Dedifferentiated amniotic fluid mesenchymal stem cell (primary cell): ENCODE measurements around the gene USH2A.
"Not testable (repeated sequence)": the region's sequence is repeated elsewhere in the genome, so short reads cannot be mapped to it uniquely, and the experiment has no call there.

ENCODE experiments used
- DNase-seq: peaks from one replicate; pipeline ENCODE4 v3.0.0-alpha.2; 2016; ENCODE audit errors: extremely low spot score

The USH2A gene

DNA sequence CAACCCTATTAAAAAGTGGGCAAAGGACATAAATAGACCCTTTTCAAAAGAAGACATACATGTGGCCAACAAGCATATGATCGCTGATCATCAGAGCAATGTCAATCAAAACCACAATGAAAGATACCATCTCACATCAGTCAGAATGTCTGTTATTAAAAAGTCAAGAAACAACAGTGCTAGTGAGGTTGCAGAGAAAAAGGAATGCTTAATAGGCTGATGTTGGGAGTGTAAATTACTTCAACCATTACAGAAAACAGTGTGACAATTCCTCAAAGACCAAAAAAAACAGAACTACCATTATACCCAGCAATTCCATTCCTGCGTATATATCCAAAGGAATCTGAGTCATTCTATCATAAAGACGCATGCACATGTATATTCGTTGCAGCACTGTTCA is 13.2 kb downstream of the USH2A start:
- DNase-seq = no peak

DNA sequence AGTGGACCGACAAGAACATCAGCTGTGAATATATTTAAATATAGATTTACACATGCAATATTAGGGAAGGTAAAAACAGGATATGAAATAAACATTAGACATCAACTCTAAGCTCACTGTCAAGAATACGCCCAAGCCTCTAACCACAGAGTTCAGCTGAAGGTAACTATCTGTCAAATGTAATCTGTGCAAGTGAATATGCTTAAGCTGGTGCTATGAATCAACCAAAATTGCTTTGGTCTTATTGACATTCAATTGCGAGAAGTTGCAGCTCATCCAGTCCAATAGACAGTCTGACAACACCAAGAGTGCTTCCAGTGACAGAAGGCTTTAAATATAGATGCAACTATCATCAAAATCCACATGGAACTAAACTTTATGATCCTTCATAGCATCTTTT is 32.3 kb downstream of the USH2A start:
- no peak for DNase-seq

DNA sequence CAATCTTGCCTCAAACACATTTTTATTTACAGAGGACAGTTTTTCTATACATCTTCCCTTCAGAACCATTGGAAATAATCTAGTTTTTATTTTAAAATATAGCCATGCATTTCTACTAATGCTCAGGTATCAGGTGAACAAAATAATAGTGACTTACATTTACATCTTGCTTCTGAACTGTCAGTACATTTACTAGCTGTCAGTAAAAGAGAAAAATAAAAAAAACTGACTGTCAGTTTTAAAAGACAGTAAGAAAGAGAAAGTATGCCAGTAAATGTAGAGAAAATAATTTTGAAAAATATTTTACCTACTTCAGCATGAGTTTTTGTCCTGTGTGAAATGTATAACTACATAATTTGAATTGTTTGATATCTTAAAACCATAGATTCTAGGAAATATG is 33.5 kb downstream of the USH2A start:
- DNase-seq = no peak

DNA sequence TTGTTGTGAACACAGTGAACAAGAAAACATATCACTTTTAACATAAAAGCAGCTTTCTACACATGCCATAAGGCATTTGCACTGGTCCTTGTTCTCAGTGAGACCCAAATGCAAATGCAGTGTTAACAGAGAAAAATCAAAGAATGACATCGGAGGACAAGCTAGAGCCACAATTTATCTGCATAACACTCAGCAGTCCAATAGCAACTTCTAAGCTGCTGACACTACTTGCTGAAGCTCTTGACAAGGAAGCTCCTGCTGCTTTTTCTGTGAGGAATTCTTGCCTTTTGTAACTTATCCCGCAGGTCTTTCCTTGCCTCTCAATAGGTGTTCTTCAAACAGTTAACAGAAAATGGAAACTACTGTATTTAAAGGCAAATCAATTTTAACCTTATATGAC is 34.7 kb downstream of the USH2A start:
- no peak for DNase-seq

DNA sequence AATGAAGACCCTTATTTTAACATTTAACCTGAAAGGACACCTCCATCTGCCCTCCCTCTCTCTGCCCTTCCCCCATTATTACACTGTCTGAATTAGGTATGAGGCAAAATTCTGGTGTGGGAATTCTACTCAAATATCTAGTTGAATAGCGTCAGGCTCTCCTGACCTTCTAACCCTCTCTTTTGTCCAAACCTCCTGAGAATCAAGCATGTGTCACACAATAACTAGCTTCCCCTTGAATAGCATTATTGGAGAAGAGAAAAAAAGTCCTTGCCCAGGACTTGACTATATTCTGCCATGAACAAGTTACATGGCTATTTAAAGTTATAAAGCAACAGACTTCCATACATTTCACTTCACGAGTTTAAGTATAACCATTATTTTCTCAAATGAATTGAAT is 35.5 kb downstream of the USH2A start:
- DNase-seq = no peak

DNA sequence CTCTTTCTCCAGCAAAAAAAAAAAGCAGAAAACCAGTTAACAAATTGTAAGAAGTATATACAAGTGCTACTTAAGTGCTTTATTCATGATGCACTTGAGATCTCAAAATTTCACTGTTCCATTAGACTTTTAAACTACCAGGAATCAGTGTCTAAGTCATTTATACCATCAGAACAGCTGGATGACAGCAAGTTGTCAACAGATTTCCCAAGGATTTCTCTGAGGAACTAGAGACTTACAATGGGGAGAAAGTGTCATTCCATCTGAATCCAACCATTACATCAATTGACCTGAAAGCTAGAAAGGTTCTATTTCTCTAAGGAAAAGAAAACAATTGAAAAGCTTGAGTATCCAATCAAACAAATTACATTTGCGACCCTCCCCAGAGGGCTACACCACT is 43.8 kb downstream of the USH2A start:
- DNase-seq = no peak

DNA sequence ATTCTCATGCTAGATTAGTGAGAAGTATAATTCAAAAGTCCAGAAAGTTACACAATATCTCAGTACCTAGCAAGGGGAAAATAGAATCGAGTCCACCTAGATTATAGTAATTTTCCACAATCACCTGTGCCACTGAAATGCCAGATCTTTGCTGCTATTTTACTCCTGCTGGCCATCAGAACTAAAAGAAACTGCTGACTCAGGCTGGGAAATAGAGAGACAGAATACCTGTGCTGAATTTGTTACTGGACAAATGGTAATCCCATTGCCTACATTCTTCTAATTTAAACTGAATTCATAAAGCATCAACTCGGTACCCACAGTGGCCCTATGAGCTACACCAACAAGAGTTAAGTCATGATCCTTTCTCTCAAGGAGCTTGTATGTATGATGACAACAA is 55.0 kb downstream of the USH2A start:
- DNase-seq = no peak

DNA sequence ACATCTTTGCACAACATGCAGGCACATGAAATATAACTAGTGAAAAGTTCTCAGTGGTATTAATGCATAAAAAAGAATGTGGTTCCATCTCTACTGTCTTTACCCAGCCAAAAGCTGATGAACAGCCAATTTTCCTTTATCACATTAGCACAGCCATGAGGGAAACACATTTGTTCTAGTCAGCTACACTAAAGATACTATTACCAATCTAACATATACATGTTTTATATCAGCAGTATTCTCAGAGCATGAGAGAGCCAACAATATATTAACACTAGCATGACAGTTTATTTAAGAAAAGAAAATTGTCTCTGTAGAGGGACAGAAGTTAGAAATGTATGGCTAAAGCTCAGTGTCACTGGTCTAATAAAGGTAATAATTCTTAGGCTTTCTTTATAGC is 56.3 kb downstream of the USH2A start:
- no peak for DNase-seq

DNA sequence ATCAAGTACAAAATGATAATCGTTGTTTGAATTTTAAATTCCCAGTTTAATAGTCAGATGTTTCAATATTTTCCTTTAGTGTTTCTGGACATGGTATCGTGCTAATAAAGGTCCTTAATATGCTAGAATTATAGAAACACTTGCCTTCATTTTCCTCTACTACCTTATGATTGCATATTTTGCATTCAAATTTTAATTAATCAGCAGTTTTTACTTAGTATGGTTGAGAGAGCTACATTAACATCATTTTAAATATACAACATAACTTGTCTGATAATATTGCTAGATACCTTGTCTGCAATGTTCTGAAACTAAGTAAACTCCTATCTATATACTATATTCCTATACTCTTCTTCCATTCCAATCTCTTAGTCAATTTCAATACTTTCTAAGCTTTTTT is 66.3 kb downstream of the USH2A start:
- DNase-seq = no peak

DNA sequence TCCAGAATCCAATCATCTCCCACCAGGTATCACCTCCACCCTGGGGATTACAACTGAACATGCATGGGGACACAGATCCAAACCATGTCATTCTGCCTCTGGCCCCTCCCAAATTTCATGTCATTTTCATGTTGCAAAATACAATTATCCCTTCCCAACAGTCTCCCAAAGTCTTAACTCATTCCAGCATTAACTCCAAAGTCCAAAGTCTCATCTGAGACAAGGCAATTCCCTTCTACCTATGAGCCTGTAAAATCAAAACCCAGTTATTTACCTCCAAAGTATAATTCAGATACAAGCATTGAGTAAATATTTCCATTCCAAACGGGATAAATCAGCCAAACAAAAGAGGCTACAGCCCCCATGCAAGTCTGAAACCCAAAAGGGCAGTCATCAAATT is 73.1 kb downstream of the USH2A start:
- no peak for DNase-seq

DNA sequence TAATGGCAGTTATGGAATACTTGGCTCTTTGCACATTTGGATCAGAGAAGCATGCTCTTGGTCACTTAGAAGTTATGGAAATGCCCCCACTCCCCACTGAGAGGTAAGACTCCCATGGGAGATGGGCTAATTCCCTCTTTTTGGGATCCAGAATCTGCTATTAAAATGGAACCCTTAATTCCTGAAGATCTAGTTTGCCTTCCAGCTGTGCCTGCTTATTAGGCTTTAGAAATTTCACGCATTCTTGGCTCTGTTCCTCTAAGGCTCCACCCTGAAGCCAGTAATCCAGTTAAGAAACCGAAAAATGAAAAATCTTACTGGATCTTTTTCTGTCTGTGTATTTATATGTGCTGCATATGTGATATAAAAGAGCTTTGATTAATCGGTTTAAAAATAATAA is 76.7 kb downstream of the USH2A start:
- DNase-seq = no peak

DNA sequence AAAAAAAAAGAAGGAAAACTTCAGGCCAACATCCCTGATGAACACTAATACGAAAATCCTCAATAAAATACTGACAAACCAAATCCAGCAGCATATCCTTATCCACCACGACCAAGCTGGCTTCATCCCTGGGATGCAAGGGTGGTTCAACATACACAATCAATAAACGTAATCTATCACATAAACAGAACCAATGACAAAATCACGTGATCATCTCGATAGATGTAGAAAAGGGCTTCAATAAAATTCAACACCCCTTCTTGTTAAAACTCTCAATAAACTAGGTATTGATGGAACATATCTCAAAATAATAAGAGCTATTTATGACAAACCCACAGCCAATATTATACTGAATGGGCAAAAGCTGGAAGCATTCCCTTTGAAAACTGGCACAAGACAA is 82.7 kb downstream of the USH2A start:
- DNase-seq = not testable (repeated sequence)

DNA sequence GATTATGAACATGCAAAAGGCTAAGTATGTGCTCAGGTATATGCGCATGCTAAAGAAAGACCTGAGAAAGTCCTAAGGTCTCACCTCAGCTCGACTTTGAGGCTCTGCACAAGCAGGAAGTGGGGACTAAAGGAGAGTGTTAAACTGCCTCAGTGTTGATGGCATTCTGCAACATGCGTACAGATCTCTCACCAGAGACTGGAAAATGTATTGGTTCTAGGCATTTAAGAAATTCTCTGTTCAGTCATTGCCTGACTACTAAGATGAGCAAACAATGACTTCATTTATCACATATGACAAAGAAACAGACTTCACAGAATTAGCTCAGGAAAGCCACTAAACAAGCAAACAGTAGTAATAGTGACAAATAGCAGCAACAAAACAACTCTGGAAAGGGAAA is 90.8 kb downstream of the USH2A start:
- no peak for DNase-seq

DNA sequence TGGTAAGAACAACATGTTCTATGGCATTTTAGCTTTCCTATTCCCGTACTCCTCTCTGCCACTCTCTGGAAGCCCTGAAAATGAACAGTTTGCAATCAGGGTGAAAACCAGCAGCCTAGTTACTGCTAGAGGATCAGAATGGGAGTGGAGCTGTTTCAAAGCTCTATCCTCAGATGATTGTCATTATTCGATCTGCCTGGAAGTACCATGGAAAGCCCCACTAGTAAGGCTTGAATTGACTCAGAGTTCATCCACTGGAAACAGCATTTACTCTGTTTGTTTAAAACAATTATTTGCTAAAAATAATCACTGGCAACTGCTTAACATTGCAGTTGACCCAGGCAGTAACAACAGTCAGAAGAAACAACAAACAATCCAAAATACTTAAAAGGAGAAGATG is 91.2 kb downstream of the USH2A start:
- DNase-seq = no peak

DNA sequence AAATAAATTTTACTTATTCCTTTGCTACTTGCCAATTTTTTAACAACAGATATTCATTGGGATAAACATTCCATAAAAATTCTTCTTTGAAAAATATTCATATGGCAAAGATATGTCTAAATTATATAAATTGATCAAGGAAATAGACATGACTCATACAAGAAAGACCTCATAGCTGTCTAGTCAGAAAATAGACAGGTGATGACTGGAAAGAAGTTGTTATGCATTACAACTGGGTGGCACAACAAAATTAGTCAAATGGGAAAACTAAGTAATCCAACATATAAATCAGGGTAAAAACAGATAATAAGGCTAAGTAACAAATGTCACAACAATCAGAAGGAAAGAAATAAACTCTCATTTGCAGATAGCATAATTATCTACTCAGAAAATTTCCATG is 92.0 kb downstream of the USH2A start:
- no peak for DNase-seq

DNA sequence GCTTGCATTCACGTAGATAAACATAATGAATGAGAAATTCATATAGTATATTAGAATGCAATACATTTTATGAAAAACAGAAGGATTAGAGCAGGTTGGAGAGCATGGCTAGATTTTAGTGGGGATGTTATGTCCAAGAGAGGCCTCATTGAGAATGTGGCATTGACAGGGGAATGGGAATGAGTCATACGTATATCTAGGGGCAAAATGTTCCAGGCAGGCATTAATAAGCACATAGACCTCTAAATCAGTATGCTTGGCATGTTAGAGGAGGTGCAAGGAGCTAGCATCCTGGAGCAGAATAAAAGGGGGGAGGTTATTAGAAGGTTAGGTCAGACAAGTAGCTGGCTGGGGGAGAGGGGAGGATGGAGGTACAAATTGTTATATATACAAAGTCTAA is 93.0 kb downstream of the USH2A start:
- no peak for DNase-seq

DNA sequence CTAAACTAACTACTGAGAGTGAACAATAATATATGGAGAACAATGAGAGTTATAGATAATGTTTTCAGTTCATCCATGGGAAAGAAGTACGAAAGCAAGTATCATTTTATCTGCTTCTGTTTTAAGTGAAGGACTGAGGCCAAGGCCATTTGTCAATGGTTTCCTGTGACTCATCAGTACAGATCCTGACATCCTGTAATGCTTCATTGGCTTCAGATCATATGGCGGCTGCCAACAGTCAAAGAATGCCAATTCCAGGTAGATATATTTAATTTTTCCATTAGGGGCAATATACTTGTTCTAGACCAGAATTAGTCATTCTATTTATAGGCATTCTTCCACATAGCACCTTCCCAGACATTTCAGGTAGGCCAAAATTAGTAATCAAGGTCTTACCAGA is 97.3 kb downstream of the USH2A start:
- DNase-seq = no peak

DNA sequence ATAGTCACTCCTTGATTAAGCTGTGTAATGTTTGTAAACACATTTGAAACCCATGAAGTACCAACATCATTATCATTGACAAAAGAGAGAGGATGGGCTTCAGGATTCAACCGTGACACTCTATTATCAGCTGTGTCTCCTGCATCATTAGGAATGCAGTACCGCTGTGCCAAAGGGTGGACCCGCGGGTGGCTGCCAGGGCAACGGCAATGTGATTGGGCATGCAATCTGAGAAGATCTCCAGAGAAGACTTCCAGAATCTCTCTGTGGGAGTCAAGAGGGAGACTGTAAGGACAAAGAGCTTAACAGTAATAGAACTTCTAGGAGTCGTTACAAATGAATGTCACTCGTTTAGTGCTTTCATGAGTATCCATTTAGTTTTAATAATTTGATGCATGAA is 97.9 kb downstream of the USH2A start:
- DNase-seq = no peak

DNA sequence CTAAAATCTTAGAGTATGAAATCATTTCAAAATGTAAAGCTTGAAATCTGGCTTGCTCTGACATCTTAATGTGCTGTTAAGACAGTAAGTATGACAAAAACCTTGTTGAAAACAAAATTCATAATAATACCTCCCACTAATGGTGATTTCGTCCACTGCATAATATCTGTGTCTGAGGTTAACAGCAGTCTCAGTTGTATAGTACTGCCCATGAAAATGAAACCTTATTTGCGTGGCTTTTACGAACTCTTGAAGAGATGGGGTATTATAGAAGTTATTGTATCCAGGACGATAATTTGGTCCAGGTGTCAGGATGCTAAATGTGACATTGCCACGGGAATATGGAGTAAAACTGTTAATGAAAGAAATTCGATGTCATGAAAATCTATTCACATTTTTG is 99.9 kb downstream of the USH2A start:
- DNase-seq = no peak

DNA sequence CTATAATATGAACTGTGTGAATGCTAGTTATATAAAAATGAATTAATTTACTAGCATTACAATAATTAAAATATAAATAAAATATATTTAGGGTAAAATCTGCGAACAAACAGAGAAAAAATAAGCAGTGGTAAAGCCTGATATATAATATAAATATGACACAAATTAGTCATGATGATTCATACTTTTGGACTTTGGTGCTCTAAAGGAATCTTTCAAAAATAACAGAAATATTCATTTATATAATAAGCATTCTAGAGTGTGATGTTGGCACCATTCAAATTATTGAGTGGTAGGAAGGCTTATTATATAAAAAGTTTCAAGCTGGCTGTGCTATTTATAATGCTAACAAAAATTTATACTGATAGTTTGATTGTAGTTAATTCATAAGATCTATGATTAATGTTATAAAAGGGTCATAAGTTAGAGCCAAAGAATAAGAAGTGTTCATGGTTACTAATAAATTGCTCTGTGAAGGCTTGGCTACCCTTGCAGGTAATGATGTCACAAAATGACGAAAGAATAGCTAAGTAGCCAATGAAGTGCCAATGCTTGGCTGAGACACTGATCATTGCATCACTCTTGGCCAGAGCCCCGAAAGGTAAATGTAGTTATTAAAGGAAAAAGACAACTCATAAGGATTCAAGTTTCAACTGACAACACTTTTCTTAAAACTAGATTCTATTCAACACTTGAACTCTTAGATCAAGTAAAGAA is 108.7 kb downstream of the USH2A start:
- DNase-seq = no peak

DNA sequence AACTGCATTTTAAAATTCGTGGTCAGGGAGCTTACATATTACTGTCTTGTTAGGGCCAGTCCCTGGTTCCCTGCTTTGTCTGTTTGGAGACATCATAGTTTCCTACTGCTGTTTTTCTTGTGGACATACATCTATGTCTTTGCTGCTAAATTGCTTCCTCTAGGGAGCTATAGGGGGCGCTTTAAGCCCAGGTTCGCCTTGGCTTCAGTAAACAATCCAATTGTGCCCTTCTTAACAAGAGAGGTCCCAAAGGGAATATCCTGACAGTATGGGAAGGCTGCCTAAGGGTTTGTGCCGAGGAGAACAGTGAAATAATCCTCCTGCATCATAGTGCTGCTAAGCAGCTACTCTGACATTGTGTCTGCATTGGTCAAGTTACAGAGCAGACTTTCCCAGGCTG is 112.5 kb downstream of the USH2A start:
- peak; percentile 25 for DNase-seq

DNA sequence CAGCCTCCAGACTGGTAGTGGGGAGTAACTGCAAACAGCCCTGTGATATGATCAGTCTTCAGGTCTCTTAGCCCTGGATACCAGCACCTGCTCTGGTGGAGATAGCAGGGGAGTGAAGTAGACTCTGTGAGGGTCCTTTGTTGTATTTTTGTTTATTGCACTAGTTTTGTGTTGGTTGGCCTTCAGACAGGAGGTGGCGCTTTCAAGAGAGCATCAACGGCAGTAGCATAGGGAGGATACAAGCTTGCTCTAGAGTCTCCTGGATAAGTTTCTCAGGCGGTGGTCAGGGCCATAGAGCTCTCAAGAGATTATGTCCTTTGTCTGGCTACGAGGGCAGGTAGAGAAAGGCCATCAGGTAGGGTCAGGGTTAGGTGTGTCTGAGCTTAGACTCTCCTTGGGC is 116.4 kb downstream of the USH2A start:
- no peak for DNase-seq

DNA sequence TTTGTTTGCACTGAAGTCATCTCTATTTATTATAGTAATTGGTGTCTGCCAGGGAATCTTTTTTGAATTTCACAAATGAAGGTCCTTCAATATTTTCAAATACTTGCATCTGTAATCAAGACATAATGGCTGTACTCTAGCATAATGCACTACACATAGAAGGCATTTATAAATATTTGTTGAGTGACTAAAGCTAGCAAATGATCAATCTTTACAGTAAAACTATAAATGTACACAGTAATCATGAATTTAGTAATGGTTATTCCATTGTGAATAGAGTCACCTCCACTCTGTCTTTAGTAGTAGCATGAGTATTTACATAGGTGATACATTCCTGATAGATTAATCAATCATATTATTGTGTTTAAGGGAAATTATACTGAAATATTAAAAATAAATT is 119.6 kb downstream of the USH2A start:
- no peak for DNase-seq

DNA sequence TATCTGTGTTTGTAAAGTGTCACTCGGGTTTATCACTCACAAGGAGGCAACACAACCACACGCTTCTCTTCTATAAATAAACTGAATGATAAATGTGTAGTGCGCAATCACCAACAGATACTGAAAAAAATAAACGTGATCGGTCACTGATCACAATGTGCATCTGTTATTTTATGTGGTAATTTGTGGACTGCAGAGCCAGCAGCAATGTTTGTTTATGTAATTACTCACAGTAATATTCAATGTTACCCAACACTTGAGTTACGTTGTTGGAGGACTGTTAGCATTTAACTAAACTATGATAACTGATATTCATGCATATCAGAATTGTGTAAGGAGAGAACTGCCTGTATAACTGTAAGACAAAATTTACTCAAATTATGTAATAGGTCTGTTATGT is 129.6 kb downstream of the USH2A start:
- DNase-seq = peak; percentile 57

DNA sequence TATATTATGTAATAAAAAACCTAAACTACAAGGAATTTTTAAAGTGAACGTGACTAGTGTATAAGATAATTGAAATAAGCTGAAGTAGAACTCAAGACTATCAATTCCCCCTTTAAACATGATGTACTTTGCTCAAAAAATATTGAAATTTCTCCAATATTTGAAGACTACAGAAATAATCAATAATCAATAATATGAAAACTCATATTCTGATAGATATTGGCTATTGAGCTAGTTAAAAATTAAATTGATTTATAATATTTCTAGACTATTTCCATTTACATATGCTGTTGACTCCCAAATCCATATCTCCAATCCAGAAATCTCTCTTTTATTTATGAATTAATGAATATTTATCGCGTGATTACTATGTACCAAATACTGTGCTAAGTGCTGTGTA is 133.2 kb downstream of the USH2A start:
- DNase-seq = no peak
